Measurements from ENCODE around the gene TMEM97. TPM values are rescaled to one million over a fixed set of nuclear protein-coding genes. Genes with fewer than 3 reads are reported as not detected.

TMEM97 gene
- total and polyA plus RNA-seq, 2 experiments from 2014 or later = 63.6 to 66.9 TPM

DNA sequence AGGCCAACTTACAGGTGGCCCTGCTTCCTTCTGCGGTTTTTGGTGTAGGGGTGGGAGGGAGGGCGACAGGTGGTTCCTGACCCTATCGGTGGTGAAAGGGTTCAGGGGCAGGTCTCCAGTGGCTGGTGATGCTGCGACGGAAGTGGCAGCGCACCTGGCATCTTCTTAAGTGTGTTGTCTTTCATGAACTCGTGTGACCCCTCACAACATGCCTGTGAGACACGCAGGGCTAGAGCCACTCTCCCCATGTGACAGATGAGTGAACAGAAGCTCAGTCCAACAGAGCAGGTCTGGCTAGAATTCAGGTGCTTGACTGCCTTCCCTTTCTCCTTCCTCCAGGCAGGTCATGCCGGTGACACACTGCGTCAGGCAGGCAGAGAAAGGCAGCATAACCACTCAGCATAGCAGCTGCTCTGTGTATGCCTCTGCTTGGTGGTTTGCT is 24.5 kb downstream of the TMEM97 start:
- Histone ChIP-seq H3K9me2 (replicated peaks; ENCODE audit: insufficient read depth) (no peaks in the 10 kb centered on the region), H3K79me2 (peaks cover 14% of the 10 kb centered on the region), H2AFZ (no peak overlapping the region), H4K20me1 (ENCODE audit: insufficient read depth, poor library complexity, severe bottlenecking) (no peaks in the 10 kb centered on the region), H3K27ac (no peak overlapping the region), H3K9me3 (ENCODE audit: low read depth) (no peaks in the 10 kb centered on the region), H3K4me3 (no peak overlapping the region), H3K27me3 (no peaks in the 10 kb centered on the region), H3K4me1 (ENCODE audit: insufficient read depth) (peaks cover 11% of the 10 kb centered on the region), H3K36me3 (replicated peaks; ENCODE audit: insufficient read depth, low read depth) (no peaks in the 10 kb centered on the region), H3K4me2 (no peak overlapping the region)
- 96% methylated on average over 8 of the region's 10 CpGs for WGBS (ENCODE audit: low lambda C conversion rate, missing lambda C conversion rate)
- TF ChIP-seq CTCF (IDR thresholded peaks at IDR 0.05; ENCODE audit: poor library complexity) (no peak), EZH2 (IDR thresholded peaks at IDR 0.05; ENCODE audit: borderline replicate concordance) (no peak), EZH2phosphoT487 (IDR thresholded peaks at IDR 0.05; ENCODE audit: low read depth, severe bottlenecking, unreplicated experiment) (no peak)
- DNase-seq (ENCODE audit: low spot score) = no peak

GRCh38 chr17:28344011-28344410 is 25.0 kb downstream of the TMEM97 start:
- peaks cover 11% of the 10 kb centered on the region for H3K4me1 ChIP-seq (ENCODE audit: insufficient read depth)
- no peaks in the 10 kb centered on the region for H4K20me1 ChIP-seq (ENCODE audit: insufficient read depth, poor library complexity, severe bottlenecking)
- peaks cover 9% of the 10 kb centered on the region for H3K79me2 ChIP-seq

GRCh38 chr17:28344435-28344901 is 25.5 kb downstream of the TMEM97 start:
- H3K9me3 ChIP-seq (ENCODE audit: low read depth) = no peaks in the 10 kb centered on the region
- H3K4me1 ChIP-seq (ENCODE audit: insufficient read depth) = peaks cover 11% of the 10 kb centered on the region
- no peak overlapping the region for H3K27ac ChIP-seq
- no peak for TF ChIP-seq EZH2phosphoT487 (IDR thresholded peaks at IDR 0.05; ENCODE audit: low read depth, severe bottlenecking, unreplicated experiment)
- no peak for TF ChIP-seq CTCF (IDR thresholded peaks at IDR 0.05; ENCODE audit: poor library complexity)
- no peak for TF ChIP-seq EZH2 (IDR thresholded peaks at IDR 0.05; ENCODE audit: borderline replicate concordance)
- H3K4me3 ChIP-seq = no peak overlapping the region
- WGBS (ENCODE audit: low lambda C conversion rate, missing lambda C conversion rate) = 96% methylated on average over 19 of the region's 19 CpGs
- H2AFZ ChIP-seq = no peak overlapping the region
- peaks cover 5% of the 10 kb centered on the region for H3K79me2 ChIP-seq
- no peaks in the 10 kb centered on the region for H4K20me1 ChIP-seq (ENCODE audit: insufficient read depth, poor library complexity, severe bottlenecking)
- no peaks in the 10 kb centered on the region for H3K36me3 ChIP-seq (replicated peaks; ENCODE audit: insufficient read depth, low read depth)
- H3K4me2 ChIP-seq = no peak overlapping the region
- H3K9me2 ChIP-seq (replicated peaks; ENCODE audit: insufficient read depth) = no peaks in the 10 kb centered on the region
- no peak for DNase-seq (ENCODE audit: low spot score)
- H3K27me3 ChIP-seq = no peaks in the 10 kb centered on the region

More at GRCh38 chr17:28344011-28344410, 25.0 kb downstream of the TMEM97 start:
- H3K9me3 ChIP-seq (ENCODE audit: low read depth) = no peaks in the 10 kb centered on the region
- no peaks in the 10 kb centered on the region for H3K36me3 ChIP-seq (replicated peaks; ENCODE audit: insufficient read depth, low read depth)
- no peak overlapping the region for H3K27ac ChIP-seq
- H3K9me2 ChIP-seq (replicated peaks; ENCODE audit: insufficient read depth) = no peaks in the 10 kb centered on the region
- H3K4me3 ChIP-seq = no peak overlapping the region
- no peak overlapping the region for H3K4me2 ChIP-seq
- no peak for DNase-seq (ENCODE audit: low spot score)
- no peak for TF ChIP-seq EZH2phosphoT487 (IDR thresholded peaks at IDR 0.05; ENCODE audit: low read depth, severe bottlenecking, unreplicated experiment)
- no peak for TF ChIP-seq CTCF (IDR thresholded peaks at IDR 0.05; ENCODE audit: poor library complexity)
- no peak for TF ChIP-seq EZH2 (IDR thresholded peaks at IDR 0.05; ENCODE audit: borderline replicate concordance)
- H2AFZ ChIP-seq = no peak overlapping the region
- WGBS (ENCODE audit: low lambda C conversion rate, missing lambda C conversion rate) = 92% methylated on average over 9 of the region's 9 CpGs
- no peaks in the 10 kb centered on the region for H3K27me3 ChIP-seq

Data from hepatocyte (in vitro differentiated cells).